ENCODE results near the gene CNOT6.

GRCh38 chr5:180484813-180485212 is 9.4 kb upstream of the CNOT6 start:
- TF ChIP-seq CTCF (IDR thresholded peaks at IDR 0.05) (no peak), POLR2A (IDR thresholded peaks at IDR 0.05) (no peak)

Measured in testis (tissue), 2 donors.